ENCODE results near the gene RASSF10.
A peak's percentile ranks its signal among the peaks of the same experiment; 100 is the strongest.

RASSF10 gene

GRCh38 chr11:13003736-13004493 lies 5.2 kb upstream of the RASSF10 start:
- H3K27ac Mint-ChIP-seq = no peak overlapping the region
- TF ChIP-seq CTCF (IDR thresholded peaks at IDR 0.05) = no peak
- H3K4me1 Mint-ChIP-seq = peaks cover 17% of the 10 kb centered on the region

GRCh38 chr11:13007182-13008060 lies 1.7 kb upstream of the RASSF10 start:
- Mint-ChIP-seq H3K36me3 (ENCODE audit: low read depth) (no peaks in the 10 kb centered on the region), H3K4me1 (peaks cover 22% of the 10 kb centered on the region), H3K4me3 (peak overlapping the region; percentile 11), H3K27ac (no peak overlapping the region), H3K27me3 (ENCODE audit: low read depth, poor library complexity) (peaks cover 93% of the 10 kb centered on the region), H3K9me3 (peaks cover 18% of the 10 kb centered on the region)
- no peak for TF ChIP-seq CTCF (IDR thresholded peaks at IDR 0.05)
- DNase-seq = no peak

More at GRCh38 chr11:13003736-13004493, 5.2 kb upstream of the RASSF10 start:
- Mint-ChIP-seq H3K27me3 (ENCODE audit: low read depth, poor library complexity) (peaks cover 69% of the 10 kb centered on the region), H3K4me3 (no peak overlapping the region), H3K9me3 (peaks cover 18% of the 10 kb centered on the region), H3K36me3 (ENCODE audit: low read depth) (no peaks in the 10 kb centered on the region)
- no peak for DNase-seq

DNA sequence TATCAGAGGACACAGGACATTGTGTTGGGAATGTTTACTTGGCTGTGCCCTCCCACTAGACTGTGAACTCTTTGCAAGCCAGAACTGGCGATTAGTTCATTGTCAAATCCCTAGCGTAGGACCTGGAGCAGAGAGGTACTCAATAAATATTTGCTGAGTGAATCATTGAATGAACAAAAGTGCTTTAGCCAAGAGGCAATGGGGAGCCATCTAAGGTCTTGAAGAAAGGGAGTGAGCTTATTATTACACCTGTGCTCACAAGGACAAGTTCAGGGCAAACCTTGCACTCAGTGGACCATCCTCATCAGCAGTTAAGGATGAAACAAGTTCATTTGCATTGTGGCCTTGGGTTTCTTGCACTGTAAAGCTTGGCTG lies 1.1 kb upstream of the RASSF10 start:
- peaks cover 94% of the 10 kb centered on the region for H3K27me3 Mint-ChIP-seq (ENCODE audit: low read depth, poor library complexity)

DNA sequence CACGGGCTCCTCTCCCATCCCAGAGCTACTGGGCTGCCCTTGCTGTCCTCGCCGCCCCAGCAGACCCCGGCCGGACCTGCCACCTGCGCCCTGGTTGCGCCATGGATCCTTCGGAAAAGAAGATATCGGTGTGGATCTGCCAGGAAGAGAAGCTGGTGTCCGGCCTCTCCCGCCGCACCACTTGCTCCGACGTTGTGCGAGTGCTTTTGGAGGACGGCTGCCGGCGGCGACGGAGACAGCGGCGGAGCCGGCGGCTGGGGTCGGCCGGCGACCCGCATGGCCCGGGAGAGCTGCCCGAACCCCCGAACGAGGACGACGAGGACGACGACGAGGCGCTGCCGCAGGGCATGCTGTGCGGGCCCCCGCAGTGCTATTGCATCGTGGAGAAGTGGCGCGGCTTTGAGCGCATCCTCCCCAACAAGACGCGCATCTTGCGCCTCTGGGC lies 382 bp downstream of the RASSF10 start:
- Mint-ChIP-seq H3K9me3 (peaks cover 13% of the 10 kb centered on the region), H3K27ac (no peak overlapping the region), H3K36me3 (ENCODE audit: low read depth) (no peaks in the 10 kb centered on the region), H3K4me1 (peaks cover 32% of the 10 kb centered on the region), H3K4me3 (peak overlapping the region; percentile 81), H3K27me3 (ENCODE audit: low read depth, poor library complexity) (peaks cover 99% of the 10 kb centered on the region)
- no peak for DNase-seq
- TF ChIP-seq CTCF (IDR thresholded peaks at IDR 0.05) = no peak

More for the DNA sequence above, 1.1 kb upstream of the RASSF10 start:
- DNase-seq = no peak
- no peak for TF ChIP-seq CTCF (IDR thresholded peaks at IDR 0.05)
- Mint-ChIP-seq H3K27ac (no peak overlapping the region), H3K9me3 (peaks cover 13% of the 10 kb centered on the region), H3K4me1 (peaks cover 28% of the 10 kb centered on the region), H3K36me3 (ENCODE audit: low read depth) (no peaks in the 10 kb centered on the region), H3K4me3 (peak overlapping the region; percentile 11)

DNA sequence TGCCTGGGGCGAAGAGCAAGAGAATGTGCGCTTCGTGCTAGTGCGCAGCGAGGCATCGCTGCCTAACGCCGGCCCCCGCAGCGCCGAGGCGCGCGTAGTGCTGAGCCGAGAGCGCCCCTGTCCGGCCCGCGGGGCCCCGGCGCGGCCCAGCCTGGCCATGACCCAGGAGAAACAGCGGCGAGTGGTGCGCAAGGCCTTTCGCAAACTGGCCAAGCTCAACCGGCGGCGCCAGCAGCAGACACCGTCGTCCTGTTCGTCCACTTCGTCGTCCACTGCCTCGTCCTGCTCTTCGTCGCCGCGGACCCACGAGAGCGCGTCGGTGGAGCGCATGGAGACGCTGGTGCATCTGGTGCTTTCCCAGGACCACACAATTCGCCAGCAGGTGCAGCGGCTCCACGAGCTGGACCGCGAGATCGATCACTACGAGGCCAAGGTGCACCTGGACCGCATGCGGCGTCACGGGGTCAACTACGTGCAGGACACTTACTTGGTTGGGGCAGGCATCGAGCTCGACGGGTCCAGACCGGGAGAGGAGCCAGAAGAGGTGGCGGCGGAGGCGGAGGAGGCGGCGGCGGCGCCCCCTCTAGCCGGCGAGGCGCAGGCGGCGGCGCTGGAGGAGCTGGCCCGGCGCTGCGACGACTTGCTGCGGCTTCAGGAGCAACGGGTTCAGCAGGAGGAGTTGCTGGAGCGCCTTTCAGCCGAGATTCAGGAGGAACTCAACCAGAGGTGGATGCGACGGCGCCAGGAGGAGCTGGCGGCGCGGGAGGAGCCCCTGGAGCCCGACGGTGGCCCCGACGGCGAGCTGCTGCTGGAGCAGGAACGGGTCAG lies 1.0 kb downstream of the RASSF10 start:
- no peak for TF ChIP-seq CTCF (IDR thresholded peaks at IDR 0.05)
- H3K27me3 Mint-ChIP-seq (ENCODE audit: low read depth, poor library complexity) = peaks cover 99% of the 10 kb centered on the region
- H3K4me3 Mint-ChIP-seq = peak overlapping the region; percentile 81
- H3K36me3 Mint-ChIP-seq (ENCODE audit: low read depth) = no peaks in the 10 kb centered on the region
- H3K9me3 Mint-ChIP-seq = peaks cover 13% of the 10 kb centered on the region
- DNase-seq = peak; percentile 56
- H3K4me1 Mint-ChIP-seq = peaks cover 32% of the 10 kb centered on the region
- no peak overlapping the region for H3K27ac Mint-ChIP-seq
